Vagina (tissue), 2 donors: Measurements from ENCODE around the gene TRA2A.

ENCODE experiments used
- CTCF ChIP-seq, 3 experiments: fragments of 450-650 bp in 2 of 3; fragments of 200-600 bp in 1 of 3; sonication (generic) in 1 of 3; IDR thresholded peaks; one replicate each; pipeline ENCODE4 v1.5.1; 2017 to 2019; ENCODE audit warnings: antibody characterized with exemption in 3 of 3, mild to moderate bottlenecking in 2 of 3, moderate library complexity in 2 of 3
- POLR2AphosphoS5 ChIP-seq, 2 donors: sonication (generic); formaldehyde crosslinking; IDR thresholded peaks; one replicate each; pipeline ENCODE4 v1.9.0; 2017; ENCODE audit warnings: antibody characterized with exemption in 2 of 2, mild to moderate bottlenecking in 2 of 2, low read depth in 1 of 2; ENCODE audit not compliant: insufficient read depth in 1 of 2

- TF ChIP-seq CTCF (IDR thresholded peaks at IDR 0.05) (peak; percentile 67 to 87 (median 85)), POLR2AphosphoS5 (IDR thresholded peaks at IDR 0.05; ENCODE audit: insufficient read depth in 1 of 2, low read depth in 1 of 2) (no peak)
These were observed 38.9 kb upstream of the TRA2A start for GRCh38 chr7:23570592-23571200.
